Measurements from ENCODE around the gene GPS1.
A peak's percentile ranks its signal among the peaks of the same experiment; 100 is the strongest.
"Not testable (repeated sequence)": the region's sequence is repeated elsewhere in the genome, so short reads cannot be mapped to it uniquely, and the experiment has no call there.

GPS1 gene

DNA sequence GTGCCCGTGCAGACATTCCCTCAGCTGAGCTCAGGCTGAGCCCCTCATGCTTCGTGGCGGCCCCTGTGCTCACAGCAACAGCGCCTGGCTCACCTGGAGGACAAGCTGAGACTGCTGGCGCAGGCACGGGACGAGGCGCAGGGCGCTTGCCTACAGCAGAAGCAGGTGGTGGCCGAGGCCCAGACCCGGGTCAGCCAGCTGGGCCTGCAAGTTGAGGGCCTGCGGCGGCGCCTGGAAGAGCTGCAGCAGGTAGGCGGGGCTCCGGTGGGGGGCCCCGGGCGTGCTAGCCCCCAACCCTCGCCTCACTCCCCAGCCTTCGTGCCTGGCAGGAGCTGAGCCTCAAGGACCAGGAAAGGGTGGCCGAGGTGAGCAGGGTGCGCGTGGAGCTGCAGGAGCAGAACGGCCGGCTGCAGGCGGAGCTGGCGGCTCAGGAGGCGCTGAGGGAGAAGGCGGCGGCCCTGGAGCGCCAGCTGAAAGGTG, 21.7 kb upstream of the GPS1 start:
- no peak for DNase-seq

GRCh38 chr17:82030470-82031302, 21.0 kb upstream of the GPS1 start:
- DNase-seq: peak; percentile 72

DNA sequence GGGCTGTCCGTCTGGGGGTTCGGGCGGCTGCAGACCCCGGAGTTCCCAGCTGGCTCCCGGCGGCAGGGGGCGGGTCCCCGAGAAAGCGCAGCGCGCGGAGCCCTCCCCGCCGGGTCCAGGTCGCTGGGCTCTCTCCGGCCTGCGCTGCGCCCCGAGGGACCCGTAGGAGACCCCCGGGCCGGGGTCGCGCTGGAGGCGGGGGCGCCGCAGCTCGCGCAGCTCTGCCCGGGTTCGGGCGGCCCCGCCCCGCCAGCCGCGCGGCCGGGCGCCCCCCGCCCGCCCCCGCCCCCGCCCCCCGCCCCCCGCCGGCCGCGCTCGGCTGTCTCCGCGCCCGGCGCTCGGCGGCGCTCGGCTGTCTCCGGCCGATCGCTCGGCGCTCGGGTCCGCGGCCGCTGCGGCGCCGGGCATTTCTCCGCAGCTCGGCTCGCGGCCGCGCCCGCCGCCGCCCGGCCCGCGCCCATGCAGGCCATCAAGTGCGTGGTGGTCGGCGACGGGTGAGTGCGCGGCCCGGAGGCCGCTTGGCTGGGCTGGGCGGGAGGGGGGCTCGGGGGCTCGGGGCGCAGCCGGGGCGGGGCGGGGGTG, 20.3 kb upstream of the GPS1 start, which contains the start of gene RAC3:
TSS of gene RAC3 (plus strand) at position 376 of the 582 bp plus-strand sequence. CDS start at position 460, 84 bp downstream.
- DNase-seq: no peak

DNA sequence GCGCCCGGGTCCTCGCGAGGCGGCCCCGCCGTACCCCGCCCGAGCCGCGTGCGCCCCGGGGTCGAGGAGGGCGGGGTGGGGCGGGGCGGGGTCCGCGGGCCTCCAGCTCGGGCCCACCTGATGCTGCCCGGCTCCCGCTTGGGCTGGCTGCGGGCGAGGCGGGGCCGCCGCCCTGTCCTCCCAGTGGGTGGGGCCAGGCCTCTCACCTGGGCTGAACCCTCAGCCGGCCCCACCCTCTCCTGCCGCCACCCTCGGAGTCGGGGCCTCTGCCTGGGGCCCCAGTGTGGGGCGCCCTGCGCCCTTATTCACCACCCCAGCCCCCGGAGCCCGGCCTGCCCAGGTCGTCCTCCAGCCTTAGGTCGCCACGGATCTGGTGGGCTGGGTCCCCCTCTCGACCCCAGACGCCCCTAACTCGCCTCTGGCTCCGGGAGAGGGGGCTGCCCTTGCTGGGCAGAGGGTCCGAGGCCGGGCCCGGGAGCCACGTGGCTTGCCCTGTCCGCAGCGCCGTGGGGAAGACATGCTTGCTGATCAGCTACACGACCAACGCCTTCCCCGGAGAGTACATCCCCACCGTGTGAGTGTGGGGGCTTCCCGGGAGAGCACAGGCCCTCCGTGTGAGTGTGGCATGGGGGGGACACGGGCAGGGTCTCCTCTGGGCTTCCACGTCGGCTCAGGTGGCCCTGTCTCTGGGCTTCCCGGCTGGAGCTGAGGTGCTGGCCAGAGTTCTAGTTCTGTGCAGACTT, 19.6 kb upstream of the GPS1 start:
- DNase-seq: no peak

DNA sequence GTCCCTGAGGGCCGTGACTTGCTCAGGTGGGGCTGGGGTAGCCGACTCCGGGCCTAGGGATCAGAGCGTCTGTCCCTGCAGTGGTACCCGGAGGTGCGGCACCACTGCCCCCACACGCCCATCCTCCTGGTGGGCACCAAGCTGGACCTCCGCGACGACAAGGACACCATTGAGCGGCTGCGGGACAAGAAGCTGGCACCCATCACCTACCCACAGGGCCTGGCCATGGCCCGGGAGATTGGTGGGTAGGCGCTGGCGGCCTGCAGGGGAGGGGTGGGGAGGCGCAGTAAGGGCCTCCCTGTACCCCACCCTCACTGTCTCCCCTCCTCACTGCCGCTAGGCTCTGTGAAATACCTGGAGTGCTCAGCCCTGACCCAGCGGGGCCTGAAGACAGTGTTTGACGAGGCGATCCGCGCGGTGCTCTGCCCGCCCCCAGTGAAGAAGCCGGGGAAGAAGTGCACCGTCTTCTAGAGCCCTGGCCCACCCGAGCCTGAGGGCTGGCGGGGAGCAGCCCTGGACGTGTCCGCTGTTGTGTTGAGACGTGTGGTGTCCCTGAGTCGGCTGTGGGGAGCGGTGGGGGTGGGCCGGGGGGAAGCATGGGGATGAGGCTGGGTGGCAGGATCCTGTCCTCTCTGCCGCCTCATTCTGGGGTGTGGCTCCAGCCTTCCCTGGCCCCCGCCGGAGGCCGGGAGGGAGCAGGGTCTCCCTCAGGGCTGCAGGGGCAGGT, 18.2 kb upstream of the GPS1 start:
- DNase-seq: no peak

DNA sequence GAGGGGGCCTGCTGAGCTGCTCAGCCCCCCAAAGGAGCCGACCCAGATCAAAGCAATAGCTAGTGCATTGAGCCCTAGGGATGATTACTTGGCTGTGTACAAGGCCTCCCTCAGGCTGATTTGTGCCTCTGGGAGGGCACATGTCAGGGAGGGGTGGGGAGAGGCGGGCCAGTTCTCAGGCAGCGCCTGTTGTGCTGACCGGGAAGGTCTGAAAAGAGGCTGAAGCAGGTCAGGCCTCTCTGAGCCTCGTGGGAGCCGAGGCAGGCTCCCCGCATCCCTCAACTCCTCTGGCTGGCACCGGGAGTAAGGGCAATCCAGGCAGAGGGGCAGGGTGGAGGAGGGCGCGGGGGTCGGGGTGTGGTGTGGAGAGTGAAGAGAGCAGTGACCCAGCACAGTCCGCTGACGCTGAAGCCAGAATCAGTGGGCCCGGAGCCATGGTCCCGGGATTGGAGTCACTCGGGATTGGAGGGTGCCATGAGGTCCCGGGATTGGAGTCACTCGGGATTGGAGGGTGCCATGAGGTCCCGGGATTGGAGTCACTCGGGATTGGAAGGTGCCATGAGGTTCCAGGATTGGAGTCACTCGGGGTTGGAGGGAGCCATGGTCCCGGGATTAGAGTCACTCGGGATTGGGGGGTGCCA, 17.2 kb upstream of the GPS1 start:
- no peak for DNase-seq

DNA sequence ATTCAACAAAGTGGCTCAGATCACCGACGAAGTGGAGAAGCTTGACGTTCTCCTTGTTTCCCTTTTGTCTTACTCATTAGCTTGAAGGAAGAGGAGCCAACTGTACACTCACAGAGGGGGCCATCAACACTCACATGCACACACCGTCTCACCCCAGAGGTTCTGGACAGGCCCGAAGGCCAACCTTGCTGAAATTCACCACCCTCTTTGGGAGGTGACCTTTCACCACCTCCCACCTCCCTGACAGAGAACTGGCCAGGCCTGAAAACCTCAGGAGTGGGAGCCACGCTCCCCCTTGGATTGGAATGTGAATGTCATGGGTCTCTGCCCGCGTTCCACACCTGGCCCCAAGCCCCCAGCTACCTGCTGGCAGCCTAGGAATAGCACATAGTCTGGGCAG, 16.2 kb upstream of the GPS1 start:
- no peak for DNase-seq

GRCh38 chr17:82035956-82036633, 15.6 kb upstream of the GPS1 start:
- no peak for DNase-seq

DNA sequence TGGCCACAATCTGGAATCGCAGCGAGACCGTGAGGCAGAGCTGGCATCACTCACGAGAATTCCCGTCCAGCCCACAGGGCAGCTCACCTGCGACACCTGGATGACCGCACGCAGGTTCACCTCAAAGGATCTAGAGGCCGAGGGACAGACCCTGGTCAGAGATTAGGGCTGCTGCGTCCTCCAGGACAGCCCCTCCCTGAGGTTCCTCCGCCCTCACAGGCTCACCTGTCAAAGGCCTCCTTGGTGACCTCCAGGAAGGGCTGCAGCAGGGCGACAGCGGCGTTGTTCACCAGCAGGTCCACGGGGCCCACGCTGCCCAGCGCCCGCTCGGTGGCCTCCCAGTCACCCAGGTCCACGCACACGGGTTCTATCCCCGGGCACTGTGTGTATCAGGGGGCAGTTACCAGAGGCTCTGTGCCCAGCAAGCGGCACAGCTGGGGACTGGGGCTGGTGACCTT, 15.0 kb upstream of the GPS1 start:
- no peak for DNase-seq

DNA sequence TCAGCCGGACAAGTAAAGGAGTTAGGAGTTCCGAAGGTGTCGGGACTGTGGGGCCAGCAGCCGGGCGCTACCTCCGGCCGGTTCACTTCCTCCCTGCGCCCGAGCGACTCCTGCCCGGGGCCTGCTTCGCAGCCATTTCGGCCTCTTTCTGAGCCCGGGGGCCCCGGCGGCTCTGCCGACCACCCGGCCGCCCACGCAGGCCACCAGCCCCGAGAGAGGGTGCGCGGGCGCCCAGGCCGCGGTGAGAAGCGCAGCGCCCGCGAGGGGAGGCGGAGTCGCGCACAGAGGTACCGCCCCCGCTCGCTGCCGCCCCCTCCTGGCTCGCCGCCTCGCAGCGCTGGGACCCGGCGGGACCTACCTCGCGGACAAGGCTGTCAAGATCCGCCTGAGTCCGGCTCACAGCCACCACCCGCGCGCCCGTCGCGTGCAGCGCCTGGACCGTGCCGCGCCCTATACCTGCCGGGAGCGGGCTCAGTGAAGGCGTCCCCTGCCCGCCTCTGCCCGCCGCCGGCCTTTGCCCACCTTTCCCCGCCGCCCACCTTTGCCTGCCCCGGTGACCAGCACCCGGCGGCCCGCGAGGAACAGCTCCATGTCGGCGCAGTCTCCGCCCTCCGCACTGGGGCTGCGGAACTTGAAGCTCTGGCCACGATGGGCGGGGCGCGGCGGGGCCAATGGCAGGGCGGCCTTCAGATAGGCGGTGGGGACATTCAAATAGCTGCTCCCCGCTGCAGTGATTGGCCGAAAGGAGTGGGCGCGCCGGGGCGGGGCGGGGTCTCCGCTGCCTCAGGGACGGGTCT, 14.4 kb upstream of the GPS1 start, which contains the start of gene DCXR:
TSS of gene DCXR (minus strand) at position 606 of the 797 bp plus-strand sequence. CDS start at position 591, 15 bp downstream.
- peak; percentile 95 for DNase-seq

GRCh38 chr17:82037889-82038195, 13.9 kb upstream of the GPS1 start:
- no peak for DNase-seq

GRCh38 chr17:82038796-82039409, 12.8 kb upstream of the GPS1 start:
- DNase-seq: not testable (repeated sequence)

GRCh38 chr17:82039695-82040299, 11.9 kb upstream of the GPS1 start:
- DNase-seq: no peak

GRCh38 chr17:82041144-82041814, 10.4 kb upstream of the GPS1 start:
- no peak for DNase-seq

DNA sequence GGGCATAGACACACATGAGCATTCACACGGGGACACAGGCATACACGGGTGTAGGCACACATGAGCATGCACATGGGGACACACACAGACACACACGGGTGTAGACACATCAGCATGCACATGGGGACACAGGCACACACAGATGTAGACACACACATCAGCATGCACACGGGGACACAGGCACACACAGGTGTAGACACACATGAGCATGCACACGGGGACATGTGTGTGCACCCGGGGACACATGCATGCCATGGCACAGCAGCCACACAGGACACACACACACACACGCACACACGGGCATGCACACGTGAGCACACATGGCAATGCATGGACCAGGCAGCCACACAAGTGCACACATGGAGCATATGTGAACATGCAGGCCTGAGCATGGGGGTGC, 9.0 kb upstream of the GPS1 start:
- no peak for DNase-seq

GRCh38 chr17:82043507-82043906, 8.2 kb upstream of the GPS1 start:
- DNase-seq: no peak

DNA sequence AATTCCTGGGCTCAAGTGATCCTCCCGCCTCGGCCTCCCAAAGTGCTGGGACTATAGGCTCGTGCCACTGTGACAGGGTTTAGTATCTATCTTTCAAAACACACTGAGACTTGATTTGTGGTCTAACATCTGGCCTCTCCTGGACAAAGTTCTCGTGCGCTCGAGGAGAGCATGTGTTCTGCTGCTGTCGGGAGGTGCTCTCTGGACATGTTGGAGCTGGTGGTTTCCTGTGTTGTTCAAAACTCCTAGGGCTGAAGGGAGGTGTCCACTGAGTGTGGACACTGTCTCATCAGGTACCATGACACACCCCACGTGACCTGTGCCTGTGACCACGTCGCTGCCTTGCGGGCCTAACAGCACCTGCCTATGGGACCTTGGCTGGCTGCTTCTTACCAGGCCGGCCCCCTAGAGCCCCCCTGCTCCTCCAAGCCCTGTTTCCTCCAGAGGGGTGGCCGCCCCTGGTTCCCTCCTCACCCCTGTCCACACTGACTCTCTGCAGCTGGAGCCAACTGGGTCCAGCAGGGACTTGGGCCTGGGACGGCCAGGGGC, 5.7 kb upstream of the GPS1 start:
- no peak for DNase-seq

DNA sequence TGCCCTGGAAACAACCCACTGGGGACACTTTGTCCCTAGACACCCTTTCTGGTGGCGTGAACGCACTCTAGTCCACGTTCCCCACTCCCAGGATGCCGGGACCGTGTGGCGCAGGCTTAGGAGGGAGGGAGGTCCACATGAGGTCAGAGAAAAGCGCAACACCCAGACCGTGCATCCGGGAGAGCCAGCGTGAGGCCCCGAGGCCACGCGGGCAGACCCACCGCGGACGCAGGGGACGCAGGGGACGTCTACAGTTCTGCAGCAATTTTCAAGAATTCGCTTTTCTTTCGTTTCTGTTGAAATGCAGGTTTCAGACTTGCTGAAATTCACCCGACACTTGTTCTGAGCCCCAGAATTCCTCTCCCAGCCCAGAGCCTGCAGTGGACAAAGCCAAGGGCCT, 4.8 kb upstream of the GPS1 start:
- no peak for DNase-seq

DNA sequence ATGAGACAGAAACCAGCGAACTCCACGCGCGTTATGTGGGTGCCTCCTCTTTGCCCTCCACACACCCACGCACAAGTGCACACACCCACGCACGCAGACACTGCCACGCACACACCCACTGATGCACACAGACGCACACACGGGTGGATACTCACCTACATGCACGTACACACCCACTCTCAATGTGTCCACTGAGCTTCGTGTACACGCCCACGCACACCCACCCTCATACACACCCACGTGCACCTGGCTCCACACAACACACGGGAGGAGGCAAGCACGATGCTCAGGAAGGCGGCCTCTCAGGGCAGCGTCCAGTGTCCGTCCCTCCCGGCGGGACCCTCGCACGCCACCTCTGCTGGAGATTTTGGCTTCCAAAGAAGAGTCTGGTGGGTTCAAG, 4.3 kb upstream of the GPS1 start:
- DNase-seq: no peak
